ENCODE measurements around the gene TMEM141.

DNA sequence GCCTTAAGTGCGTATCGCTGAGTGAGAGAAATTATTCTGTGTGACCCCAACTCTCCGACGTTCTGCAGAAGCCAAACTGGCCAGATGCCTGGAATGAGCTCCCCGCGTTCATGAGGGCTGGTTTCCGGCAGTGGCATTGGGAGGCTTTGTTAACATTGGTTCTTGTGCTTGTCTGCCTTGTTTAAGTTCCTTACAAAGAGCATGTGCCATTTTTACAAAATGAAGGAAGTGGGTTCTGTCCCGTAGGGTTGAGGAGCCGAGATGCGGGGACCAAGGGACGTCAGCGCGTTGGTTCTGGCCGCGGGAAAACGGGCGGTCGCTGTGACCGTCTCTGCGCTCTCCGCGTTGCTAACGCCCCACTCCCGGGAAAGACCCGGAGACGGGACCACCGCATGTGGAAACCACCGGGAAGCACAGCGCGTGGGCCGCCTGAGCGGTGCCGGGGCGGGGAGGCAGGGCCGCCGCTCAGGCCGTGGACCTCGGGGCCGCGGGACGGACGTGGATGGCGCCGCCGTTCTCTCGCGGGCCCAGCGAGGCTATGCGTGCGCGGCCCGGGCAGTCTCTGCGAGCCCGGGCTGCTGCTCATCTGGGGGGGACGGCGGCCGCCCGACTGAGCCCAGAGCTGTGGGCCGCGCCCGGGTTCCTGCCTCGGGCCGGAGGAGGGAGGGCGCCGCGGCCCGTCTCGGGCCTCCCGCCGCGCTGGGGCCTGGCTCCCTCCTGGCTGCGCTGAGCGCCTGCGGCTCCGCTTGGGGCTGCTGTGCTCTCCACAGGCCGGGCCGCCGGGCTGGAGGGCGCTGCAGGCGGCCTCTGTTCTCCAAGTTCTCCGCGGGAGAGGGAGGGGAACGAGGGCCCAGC, 30.1 kb downstream of the TMEM141 start:
- TF ChIP-seq, protein P1, sequence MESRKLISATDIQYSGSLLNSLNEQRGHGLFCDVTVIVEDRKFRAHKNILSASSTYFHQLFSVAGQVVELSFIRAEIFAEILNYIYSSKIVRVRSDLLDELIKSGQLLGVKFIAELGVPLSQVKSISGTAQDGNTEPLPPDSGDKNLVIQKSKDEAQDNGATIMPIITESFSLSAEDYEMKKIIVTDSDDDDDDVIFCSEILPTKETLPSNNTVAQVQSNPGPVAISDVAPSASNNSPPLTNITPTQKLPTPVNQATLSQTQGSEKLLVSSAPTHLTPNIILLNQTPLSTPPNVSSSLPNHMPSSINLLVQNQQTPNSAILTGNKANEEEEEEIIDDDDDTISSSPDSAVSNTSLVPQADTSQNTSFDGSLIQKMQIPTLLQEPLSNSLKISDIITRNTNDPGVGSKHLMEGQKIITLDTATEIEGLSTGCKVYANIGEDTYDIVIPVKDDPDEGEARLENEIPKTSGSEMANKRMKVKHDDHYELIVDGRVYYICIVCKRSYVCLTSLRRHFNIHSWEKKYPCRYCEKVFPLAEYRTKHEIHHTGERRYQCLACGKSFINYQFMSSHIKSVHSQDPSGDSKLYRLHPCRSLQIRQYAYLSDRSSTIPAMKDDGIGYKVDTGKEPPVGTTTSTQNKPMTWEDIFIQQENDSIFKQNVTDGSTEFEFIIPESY (IDR thresholded peaks at IDR 0.05; ENCODE audit: borderline replicate concordance, low read depth): no peak
- TF ChIP-seq RAD21 (IDR thresholded peaks at IDR 0.05; ENCODE audit: low read length) (no peak), EZH2phosphoT487 (IDR thresholded peaks at IDR 0.05; ENCODE audit: borderline replicate concordance, low read depth) (no peak), POLR2AphosphoS5 (IDR thresholded peaks at IDR 0.05; ENCODE audit: low read depth, low read length) (no peak), MAX (IDR thresholded peaks at IDR 0.05; ENCODE audit: low read depth) (no peak)
- TF ChIP-seq, protein P2, sequence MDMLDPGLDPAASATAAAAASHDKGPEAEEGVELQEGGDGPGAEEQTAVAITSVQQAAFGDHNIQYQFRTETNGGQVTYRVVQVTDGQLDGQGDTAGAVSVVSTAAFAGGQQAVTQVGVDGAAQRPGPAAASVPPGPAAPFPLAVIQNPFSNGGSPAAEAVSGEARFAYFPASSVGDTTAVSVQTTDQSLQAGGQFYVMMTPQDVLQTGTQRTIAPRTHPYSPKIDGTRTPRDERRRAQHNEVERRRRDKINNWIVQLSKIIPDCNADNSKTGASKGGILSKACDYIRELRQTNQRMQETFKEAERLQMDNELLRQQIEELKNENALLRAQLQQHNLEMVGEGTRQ (IDR thresholded peaks at IDR 0.05; ENCODE audit: borderline replicate concordance, low read depth, low read length): no peak
